ENCODE data around the gene ITGA4.

GRCh38 chr2:181463588-181463987, 6.4 kb downstream of the ITGA4 start:
- TF ChIP-seq CTCF (IDR thresholded peaks at IDR 0.05) (no peak), POLR2AphosphoS5 (IDR thresholded peaks at IDR 0.05) (no peak), EP300 (IDR thresholded peaks at IDR 0.05) (no peak)

Data from sigmoid colon (tissue), 4 donors.